GM19463 (cell line): ENCODE results near the gene PATE1.

ENCODE experiments used
- ATAC-seq: cut with Tn5 transposase; IDR thresholded peaks from one replicate; pipeline ENCODE4 v1.9.1; 2021; ENCODE audit warnings: mild to moderate bottlenecking, moderate library complexity; ENCODE audit not compliant: unreplicated experiment

Gene PATE1

GRCh38 chr11:125787827-125788226 lies 41.7 kb downstream of the PATE1 start, which contains the start of gene PATE3:
TSS of gene PATE3 (plus strand) at chr11:125788127. CDS start at chr11:125788152, 25 bp downstream.
- ATAC-seq = no peak

GRCh38 chr11:125790825-125791224 lies 44.7 kb downstream of the PATE1 start:
- ATAC-seq = no peak

- no peak for ATAC-seq
Observed at GRCh38 chr11:125797641-125798040, 51.6 kb downstream of the PATE1 start.
